Activated T-helper 1 cell treated with anti-CD3 and anti-CD28 coated beads, Interleukin-2, amount 50 U/mL, for 16 hours (primary cell): ENCODE data around the gene IPCEF1.
"Not testable (repeated sequence)": the region's sequence is repeated elsewhere in the genome, so short reads cannot be mapped to it uniquely, and the experiment has no call there.

ENCODE experiments used
- DNase-seq, 2 donors: peaks; one replicate each; pipeline ENCODE4 v3.0.0-alpha.2; 2020; ENCODE audit warnings: low read depth in 1 of 2, low spot score in 1 of 2

The IPCEF1 gene

DNA sequence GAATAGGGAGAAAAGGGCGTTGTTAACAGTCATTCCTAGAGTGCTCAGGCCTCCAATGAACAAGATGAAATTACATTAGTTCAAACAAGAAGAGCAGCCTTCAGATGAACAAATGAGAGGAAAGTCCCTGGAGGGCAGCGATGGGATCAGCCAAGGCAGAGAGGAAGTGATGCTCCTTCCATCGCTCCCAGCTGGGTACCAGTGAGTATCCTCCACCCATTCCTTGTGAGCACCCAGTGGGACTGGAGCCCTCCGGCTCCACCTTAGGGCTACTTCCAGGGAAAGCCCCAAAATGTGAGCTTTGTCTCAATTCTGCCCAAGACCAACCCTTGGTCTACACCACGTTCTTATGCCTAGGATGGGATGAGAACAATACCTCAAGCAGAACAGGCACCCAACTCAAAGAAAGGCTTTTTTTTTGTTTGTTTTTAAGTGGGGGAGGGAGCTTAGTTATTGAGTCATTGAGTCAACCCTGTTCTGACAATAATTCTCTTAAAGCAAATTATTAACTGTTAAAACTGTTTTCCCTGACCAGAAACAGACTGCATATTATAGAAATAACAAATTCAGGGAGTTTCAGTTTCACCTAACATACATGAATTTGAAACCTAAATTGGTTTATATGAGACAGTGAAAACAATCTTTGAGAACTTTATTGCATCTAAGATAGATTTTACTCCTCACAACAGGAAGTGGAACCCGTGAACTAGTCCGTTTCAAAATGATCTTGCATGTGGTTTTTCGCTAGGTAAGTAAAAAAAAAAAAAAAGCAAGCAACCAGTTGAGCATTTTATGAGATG is 106.9 kb downstream of the IPCEF1 start:
- DNase-seq: no peak

DNA sequence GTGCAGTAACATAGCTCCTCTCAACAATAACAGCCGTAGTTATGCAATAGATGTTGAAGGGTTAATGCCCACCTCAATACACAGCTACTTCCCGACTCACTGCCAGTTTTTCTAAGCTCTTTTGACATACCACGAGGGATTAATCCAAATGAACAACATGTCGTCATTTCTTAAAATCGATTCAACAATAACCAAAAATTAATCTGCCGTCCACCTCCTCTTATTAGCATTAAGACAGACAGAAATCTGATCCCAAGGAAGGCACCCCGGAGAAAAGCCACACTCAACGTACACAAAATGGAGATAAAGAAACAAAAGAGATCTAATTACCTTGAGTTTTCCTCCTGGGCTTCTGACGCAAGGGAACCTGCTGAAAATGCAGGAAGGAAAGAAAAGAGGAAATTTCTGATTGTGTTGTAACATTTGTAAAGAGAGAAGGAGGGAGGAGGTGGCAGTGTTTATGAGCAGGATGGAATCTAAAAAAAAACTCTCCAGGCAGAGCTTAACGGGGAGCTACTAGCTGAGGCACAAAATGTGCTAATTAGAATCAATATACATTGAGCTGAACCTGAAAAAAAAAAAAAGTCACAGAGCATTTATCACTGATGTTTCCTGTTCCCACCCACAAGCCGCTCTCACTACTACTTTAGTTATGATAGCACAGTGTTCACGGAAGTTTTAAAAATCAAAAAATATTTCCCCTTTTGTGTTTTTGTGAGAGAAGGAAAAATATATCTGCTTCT is 109.3 kb downstream of the IPCEF1 start:
- DNase-seq: no peak

DNA sequence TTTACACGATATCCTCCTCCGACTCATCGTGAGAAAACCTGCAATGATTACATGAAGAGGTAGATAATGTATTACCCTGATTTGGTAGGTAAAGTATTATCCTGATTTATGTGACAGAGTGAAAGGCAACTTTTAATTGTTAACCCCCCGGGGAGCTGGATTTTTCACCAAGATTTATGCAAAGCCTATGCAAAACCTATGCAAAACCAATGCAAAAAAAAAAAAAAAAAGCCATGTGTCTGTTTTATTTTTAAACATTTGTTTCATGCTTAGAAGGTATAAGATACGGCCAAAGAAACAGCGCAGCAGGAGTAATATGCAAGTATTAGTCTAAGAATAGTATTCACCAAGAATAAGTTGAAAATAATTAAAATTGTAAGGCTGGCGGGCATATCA is 109.9 kb downstream of the IPCEF1 start:
- no peak for DNase-seq

DNA sequence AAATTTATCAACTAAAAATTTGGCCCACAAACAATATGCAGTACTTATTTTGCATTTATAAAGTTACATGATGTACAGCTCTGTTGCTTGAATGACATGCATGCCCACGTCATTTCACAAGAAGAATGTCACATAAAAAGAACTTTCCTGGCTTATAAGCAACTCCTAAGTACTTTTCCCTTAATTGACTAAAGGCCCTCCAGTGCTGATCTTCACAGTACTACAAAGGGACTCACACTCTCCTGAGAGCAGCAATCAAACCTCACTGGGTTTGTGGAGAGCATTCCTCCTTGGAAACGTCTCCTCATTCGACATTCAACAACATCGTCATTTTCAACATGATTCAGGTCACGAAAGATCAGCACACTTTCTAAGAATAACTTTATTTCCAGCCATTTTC is 111.1 kb downstream of the IPCEF1 start:
- no peak for DNase-seq

DNA sequence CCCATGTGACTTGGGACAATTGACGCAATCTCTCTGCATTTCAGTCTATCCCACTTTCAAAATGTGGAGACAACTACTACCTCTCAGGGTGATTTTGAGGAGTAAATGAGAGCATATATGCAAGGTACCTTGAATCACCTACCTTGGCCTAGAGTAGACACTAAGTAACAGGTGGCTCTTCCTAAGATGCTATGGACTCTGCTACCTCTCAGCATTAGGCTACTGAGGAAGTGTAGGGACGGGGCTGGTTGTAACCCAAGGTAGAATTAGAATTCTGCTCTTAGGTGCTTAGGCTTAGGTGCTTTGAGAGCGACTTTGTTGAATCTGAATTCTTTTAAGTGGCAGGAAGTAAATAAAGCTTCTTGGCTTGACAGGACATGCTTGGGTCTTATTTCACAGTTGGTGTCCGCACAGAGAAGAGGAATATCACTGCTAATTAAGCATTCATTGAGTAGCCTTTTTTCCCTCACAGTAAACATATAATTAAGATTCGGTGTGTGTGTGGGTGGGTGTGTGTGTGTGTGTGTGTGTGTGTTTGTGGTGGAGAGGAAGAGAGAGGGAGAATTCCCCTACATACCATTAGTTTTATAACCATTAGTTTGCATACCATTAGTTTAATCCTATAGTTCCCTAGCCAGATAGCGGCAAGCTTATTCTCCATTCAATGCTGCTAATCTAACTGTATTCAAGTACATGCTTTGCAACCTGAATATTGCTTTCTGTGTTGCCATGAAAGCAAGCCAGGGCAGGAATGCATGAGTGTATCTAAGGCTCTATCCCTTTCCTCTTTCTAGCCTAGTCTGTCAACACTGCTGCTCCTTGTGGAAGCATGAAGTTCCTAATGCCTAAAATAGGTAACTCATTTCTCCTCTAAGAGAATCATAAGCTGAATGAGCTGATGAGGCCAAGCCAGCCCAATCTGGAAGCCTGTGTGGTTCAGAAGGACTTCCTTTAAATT is 112.5 kb downstream of the IPCEF1 start:
- DNase-seq: no peak

DNA sequence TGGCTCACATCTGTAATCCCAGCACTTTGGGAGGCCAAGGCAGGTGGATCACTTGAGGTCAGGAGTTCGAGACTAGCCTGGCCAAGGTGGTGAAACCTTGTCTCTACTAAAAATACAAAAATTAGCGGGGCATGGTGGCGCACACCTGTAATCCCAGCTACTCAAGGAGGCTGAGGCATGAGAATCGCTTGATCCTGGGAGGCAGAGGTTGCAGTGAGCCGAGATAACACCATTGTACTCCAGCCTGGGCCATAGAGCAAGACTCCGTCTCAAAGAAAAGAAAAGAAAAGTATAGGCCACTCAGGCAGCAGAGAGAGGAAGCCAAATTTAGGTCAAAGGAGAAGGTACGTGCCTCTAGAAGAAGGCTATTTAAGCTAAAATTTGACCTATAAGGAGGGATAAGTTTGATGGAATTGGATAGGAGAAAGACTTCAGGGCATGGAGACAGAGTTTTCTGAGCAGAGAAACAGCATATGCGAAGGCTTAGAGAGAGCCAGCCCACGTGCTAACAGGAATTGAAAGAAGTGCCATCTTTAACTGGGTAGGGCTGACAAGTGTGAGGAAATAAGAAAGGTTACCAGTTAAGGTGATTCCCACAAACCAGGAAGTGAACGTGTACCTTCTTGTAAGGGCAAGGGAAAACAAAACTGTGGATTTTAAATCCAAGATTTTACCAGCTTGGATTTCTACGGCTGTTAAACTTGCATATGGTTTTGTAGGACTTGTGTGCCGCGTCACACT is 113.8 kb downstream of the IPCEF1 start:
- DNase-seq: no peak

DNA sequence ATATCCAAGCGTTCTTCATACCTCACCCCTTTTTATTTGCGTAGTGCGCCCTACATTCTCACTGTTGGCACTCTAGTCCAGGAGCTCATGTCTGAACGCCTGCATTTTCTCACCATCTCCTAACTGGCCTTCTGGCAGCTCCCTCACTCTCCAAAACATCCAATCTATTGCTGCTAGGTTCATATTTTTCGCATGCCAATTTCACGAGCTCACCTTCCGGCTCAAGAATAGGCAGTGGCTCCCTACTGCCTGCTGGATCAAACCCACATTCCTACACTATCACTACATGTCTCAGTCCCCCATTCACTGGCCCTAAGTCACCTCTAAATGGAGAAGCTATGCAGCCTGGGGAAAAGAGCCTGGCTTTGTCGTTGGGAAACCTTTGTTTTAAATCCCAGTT is 115.0 kb downstream of the IPCEF1 start:
- no peak for DNase-seq

DNA sequence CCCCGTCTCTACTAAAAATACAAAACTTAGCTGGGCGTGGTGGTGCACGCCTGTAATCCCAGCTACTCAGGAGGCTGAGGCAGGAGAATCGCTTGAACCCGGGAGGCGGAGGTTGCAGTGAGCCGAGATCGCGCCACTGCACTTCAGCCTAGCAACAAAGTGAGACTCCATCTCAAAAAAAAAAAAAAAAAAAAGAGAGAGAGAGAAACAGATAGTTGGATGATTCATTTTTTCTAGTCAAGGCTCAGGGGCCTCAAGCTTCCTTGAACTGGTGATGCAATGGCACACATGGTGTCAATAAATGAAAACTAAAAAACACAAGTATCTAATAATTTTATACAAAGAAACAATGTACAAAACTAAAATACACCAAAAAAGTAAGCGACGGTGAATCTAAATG is 115.5 kb downstream of the IPCEF1 start:
- not testable (repeated sequence) for DNase-seq

DNA sequence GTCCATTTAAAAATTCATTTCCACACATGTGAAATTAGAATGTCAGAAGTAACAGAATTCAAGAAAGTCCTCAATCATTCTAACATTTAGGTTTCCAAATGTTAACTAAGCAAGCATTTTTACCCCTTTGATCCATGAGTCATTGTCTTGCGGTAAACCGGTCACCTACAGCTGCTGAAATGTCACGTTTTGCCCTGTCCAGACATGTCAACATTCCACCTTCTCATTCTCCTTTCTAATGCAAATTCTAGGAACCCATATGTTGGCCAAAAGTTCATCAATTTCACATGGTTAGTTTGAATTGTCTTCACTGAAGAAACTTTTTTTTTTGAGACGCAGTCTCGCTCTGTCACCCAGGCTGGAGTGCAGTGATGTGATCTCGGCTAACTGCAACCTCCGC is 117.2 kb downstream of the IPCEF1 start:
- DNase-seq: no peak

DNA sequence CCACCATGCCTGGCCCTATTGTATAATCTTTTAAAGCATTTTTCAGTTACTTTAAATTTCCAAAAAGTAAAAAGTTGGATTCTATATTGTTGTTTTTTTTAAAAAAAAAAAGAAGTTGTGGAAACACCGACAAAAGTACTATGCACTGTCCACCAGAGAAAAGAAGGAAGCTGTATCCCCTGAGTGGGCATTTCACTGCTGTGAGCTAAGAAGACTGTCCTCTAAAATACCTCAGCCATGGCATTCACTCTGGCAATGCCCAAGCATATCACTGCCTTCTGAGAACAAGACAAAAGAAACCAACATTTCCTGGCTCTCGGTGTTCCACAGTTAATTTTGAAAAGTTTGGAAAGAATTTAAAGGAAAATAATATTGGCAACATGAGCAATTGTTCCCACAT is 117.8 kb downstream of the IPCEF1 start:
- no peak for DNase-seq

DNA sequence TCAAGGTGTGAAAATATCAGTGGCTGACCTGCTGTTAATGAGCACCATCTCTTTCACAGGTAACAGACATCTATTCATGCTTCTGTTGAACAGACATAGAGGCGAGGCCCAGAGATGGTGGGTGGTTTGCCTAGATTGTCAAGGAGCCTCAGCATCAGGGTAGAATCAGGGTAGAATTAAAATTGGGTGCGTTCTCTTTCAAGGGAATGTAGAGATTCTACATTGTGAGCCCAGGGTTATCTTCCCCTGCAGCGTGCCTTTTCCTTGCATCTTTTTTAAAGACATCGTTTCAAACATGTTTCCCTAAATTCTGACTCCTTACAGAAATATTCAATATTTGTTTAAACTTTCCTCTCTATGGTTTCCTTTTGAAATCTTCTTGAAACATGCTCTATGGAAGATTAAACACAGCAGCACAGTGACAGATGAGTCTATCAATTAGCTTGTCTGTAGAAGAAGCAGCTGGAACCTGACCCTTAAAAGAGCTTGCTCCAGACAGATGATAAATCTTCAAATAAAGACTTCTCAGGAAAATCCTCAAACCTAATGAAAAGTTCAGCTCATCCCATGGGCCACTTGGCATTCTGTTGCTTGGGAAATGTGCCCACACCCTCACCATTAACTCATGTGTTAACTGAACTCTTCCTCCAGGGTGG is 119.8 kb downstream of the IPCEF1 start:
- no peak for DNase-seq

DNA sequence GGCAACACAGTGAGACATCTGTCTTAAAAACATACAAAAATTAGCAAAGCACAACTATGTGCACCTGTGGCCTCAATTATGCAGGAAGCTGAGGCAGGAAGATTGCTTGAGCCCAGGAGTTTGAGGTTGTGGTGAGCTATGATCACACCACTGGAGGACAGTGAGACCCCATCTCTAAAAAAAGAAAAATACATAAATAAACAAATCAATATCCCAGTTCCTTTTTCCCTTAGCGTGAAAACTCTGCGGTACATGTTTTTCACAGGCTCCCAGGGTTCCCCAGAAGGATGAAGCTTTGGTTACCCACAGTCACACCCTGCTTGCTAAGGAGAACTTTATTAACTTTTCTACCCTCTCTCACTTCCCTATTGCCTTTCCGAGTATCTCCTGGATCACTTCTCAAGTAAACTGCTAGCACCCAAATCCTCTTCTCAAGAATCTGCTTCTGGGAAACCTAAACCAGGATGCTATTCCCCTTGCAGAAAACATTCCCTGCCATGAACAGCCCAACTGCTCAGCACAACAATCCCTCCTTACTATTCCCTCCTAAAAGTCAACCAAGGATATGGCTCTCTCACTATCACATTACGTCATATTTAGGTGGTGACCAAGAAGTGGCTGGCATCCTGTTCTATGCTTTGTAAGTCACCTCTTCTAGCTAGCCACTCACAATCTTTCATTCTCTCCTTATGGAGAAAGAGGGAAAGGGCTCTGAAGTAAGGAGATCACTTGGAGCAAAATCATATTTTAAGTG is 122.4 kb downstream of the IPCEF1 start:
- DNase-seq: no peak

DNA sequence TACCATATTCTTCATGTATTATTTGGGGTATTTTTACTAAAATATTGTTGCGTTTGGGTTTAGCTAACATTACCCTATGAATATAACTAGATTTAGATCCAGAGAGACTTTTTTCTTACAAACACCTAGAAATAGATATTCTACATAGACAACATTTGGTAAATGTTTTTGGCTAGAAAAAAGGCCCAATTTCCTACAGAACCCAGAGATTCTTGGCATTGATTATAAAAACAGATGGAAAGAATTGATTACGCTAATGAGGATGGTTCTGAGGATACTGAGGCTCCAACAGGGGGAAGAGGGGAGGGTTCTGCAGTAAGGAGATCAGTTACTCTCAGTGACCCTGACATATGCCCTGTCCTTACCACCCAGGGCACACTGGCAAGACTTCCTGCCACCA is 123.2 kb downstream of the IPCEF1 start:
- DNase-seq: no peak

DNA sequence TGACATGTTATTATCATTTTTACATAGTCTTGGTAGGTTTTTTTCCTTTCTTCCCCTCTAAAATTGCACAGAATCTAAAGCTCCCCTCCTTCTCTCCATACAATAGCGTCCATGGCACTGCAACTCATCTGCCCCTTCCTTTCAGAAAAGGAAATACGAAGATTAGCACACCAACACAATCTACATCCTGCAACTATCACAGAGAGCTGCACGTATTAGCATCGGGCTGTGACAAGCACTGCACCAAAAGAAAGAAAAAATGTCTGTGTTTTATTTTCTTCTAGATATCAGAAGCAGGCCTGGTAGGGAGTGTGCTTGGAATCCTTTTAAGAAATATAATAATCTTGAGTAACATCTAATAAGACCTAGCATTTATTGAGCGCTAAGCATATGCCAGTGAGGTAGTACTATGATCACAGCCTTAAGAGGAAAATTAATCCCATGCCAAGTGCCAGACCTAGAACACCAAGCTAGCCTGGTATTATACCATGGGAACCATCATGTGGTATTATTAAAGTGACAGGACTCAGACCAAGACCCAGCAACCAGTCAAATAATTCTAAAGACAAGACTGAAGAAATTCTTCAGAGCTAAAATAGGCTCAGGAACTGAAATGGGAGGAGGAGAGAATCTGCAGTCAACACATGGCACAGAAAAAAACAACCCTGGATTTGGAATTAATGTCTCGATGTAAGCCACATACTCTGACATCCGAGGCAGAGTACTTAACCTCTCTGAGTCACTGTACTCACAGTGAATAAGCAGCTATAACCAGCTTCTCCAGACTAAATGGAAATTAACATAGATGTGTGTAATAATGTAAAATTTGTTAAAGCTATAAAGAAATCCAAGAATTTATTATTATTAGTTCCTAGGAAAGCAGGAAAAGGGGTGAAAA is 124.3 kb downstream of the IPCEF1 start:
- DNase-seq: no peak

DNA sequence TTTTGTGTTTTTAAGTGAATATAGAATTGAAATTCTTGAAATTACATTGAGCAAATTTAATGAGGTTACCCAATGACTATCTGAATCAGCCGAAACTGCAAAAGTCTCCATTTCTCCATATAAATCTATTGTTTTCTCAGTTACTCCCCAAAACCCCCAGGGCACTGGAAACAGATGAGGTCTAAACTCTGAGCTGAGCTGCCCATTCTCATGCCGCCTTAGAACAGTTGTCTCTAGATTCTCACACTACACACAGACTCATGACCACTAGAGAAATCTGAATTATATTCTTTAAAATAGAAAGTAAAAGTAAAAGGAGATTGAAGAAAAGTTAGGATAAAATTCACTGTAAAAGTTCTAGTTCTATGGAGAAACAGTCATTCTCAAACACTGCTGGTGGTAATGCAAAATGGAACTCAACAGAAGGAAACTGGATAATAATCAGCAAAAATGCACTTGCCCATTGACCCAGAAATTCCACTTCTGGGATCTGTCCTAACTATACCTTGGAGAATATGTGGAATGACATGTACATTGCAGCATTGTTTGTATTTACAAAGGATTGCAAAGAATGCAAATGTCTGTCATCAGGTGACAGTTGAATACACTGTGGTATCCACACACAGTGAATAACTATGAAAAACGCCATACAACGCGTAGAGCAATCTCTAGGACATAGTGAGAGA is 125.5 kb downstream of the IPCEF1 start:
- no peak for DNase-seq

DNA sequence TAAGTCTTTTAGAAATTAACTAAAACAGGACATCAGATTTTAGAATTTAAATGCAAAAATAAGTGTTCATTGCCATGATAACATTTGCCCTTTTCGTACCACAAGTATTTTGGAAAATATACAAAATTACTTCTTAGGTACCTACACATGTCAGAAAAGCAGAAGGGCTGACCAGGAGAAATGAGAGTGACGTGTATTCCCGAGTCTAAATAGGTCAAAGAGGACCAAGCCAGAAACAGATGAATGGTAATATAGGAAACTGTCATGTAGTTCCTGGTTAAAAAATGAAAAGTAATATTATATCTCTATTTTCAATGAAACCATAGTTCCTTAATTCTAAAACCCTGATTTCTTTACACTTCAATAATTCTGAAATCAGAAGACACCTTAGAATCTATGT is 126.2 kb downstream of the IPCEF1 start:
- no peak for DNase-seq

DNA sequence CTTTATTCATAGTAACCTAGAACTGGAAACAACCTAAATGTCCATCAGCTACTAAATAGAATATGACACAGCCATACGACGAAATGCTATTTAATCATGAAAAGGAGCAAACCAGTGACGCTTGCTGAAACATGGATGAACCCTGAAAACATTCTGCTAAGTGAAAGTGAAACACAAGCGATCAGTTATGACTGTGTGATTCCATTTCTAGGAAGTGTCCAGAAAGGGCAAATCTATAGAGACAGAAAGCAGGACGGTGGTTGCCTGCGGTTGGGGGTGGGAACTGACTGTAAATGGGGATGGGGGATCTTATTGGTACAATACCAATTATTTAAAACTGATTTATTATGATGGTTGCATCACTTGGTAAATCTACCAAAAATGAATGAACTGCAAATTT is 126.8 kb downstream of the IPCEF1 start:
- DNase-seq: peak in 1 of 2 donors; percentile 41

DNA sequence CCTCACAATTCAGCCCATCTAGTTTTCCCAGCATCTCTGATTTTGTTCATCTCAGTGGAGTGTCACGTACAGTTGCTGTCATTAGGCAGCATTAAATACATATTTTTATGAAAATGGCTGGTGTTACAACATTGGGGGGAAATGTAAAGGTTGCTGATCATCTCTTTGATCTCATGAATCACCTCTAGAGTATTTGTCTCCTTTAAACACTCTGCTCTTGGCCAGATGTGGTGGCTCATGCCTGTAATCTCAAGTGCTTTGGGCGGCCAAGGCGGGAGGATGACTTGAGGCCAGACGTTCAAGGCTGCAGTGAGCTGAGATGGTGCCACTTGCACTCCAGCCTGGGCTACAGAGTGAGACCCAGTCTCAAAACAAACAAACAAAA is 128.1 kb downstream of the IPCEF1 start:
- DNase-seq: no peak
